Measurements from ENCODE around the gene ANKRD42.

The ANKRD42 gene

DNA sequence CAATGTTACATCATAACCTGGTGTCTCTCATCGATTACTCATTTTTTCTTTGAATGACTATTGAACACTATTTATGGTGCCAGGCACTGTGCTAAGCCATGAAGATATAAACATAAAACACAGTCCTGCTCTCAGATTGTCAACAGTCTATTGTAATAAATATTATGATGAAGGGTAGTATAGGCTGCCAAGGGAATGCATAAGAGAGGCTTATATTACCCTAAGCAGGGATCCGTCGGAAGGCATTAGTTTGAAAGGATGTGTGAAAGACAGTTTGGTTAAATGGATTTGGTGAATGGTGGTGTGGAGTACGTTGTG lies 99.9 kb downstream of the ANKRD42 start:
- no peak for DNase-seq

DNA sequence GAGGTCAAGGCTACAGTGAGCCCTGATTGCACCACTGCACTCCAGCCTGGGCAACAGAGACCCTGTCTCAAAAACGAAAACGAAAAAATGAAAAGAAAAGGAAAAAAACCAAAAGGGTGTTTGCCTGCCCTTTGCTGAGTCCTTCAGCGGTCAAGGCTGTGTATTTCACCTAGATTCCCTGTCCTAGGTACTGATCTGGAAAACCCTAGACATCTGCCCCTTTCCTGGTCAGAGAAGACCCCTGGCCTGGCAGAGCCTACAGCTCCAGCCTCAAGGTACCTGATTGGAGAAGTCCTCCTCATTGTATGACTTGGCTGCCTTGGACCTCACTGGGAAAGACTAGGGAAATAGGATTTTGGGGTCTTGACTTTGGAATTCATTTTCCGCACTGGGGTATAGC lies 100.7 kb downstream of the ANKRD42 start:
- DNase-seq = no peak
